ENCODE measurements around the gene ABCC8. TPM values are rescaled to one million over a fixed set of nuclear protein-coding genes. Genes with fewer than 3 reads are reported as not detected.

The ABCC8 gene
- total and polyA plus RNA-seq, 2 of the 8 experiments (the other 6 are each of a cell fraction or from before 2014, with no cell fraction given) = 3.7 to 4.9 TPM

GRCh38 chr11:17513853-17514252 is 37.2 kb upstream of the ABCC8 start:
- H2BK5ac ChIP-seq (ENCODE audit: low read depth, low read length) = no peak overlapping the region
- H3K4ac ChIP-seq (replicated peaks; ENCODE audit: insufficient read length, low read depth, low read length) = no peak overlapping the region
- DNase-seq (ENCODE audit: low read depth in 1 of 2, low spot score in 2 of 2) (no peak), FAIRE-seq (no peak)
- H3K14ac ChIP-seq (ENCODE audit: insufficient read length) = no peak overlapping the region
- no peak overlapping the region for H2BK15ac ChIP-seq (ENCODE audit: low read length)
- H3K27me3 ChIP-seq (replicated peaks in 1 of 4; ENCODE audit: control insufficient read depth in 3 of 4, extremely low read depth in 1 of 4, insufficient read depth in 3 of 4, low read length in 3 of 4) = no peaks in the 10 kb centered on the region
- no peak overlapping the region for H3K23ac ChIP-seq (ENCODE audit: insufficient read length)
- no peak overlapping the region for H3K56ac ChIP-seq (replicated peaks; ENCODE audit: insufficient read length, low read depth, low read length)
- no peak overlapping the region for H3K4me3 ChIP-seq (ENCODE audit: extremely low read depth in 1 of 4, insufficient read depth in 2 of 4, low read depth in 3 of 4, low read length in 4 of 4)
- H3K18ac ChIP-seq (ENCODE audit: extremely low read depth, low read length) = no peak overlapping the region
- no peaks in the 10 kb centered on the region for H3K9me3 ChIP-seq (ENCODE audit: insufficient read depth in 2 of 2, low read depth in 1 of 2, low read length in 1 of 2)
- ChIA-PET CTCF (ENCODE audit: partially characterized antibody) (interaction anchor here (1.0 to 44.8 kb wide), 9 partner anchors 1 to 217 kb away, joined by 3 to 1414 read pairs (median 11); partner anchors contain the start of gene KCNJ11), POLR2A (ENCODE audit: partially characterized antibody) (interaction anchor here (0.6 kb wide), 1 partner anchor 9 kb away, joined by 4 read pairs; no protein-coding TSS in a partner anchor)
- H3K79me1 ChIP-seq (ENCODE audit: low read depth, low read length) = no peaks in the 10 kb centered on the region
- no peak overlapping the region for H2BK20ac ChIP-seq (ENCODE audit: low read length)
- H4K91ac ChIP-seq (replicated peaks; ENCODE audit: insufficient read length, low read length) = no peak overlapping the region
- peaks cover 0 to 2% (median under 1%) of the 10 kb centered on the region in 4 experiments; a peak in 5 of 7 replicates for H3K4me1 ChIP-seq (replicated peaks in 1 of 4; ENCODE audit: control insufficient read depth in 3 of 4, insufficient read depth in 4 of 4, low read length in 3 of 4)
- H3K23me2 ChIP-seq (ENCODE audit: low read depth, low read length) = no peaks in the 10 kb centered on the region
- no peak overlapping the region for H2AFZ ChIP-seq (ENCODE audit: low read length)
- H3K4me2 ChIP-seq (ENCODE audit: insufficient read depth in 1 of 2, low read depth in 2 of 2, low read length in 2 of 2) = no peak overlapping the region
- H4K5ac ChIP-seq (ENCODE audit: insufficient read length, low read depth, low read length) = no peak overlapping the region
- no peaks in the 10 kb centered on the region for H4K20me1 ChIP-seq (replicated peaks in 1 of 2; ENCODE audit: control insufficient read depth in 1 of 2, insufficient read depth in 2 of 2, low read length in 2 of 2)
- H2AK5ac ChIP-seq (ENCODE audit: low read depth, low read length) = no peak overlapping the region
- H3K79me2 ChIP-seq (ENCODE audit: control insufficient read depth in 1 of 2, insufficient read depth in 2 of 2, low read length in 2 of 2) = no peaks in the 10 kb centered on the region
- H4K8ac ChIP-seq (ENCODE audit: extremely low read depth, insufficient read depth, low read length) = no peak overlapping the region
- 80% methylated on average over 1 of the region's 1 CpG; no CpG with 5 or more reads in 1 of the 2 experiments for WGBS, 2 experiments (ENCODE audit: extremely low coverage in 1 of 2, insufficient coverage in 1 of 2, insufficient read length in 1 of 2, insufficient replicate concordance in 2 of 2, low coverage in 1 of 2, low lambda C conversion rate in 2 of 2, missing lambda C conversion rate in 1 of 2)
- H3K36me3 ChIP-seq (ENCODE audit: control insufficient read depth in 2 of 4, insufficient read depth in 4 of 4, low read length in 3 of 4) = no peaks in the 10 kb centered on the region
- no peak overlapping the region for H2BK12ac ChIP-seq (ENCODE audit: low read depth, low read length)
- no peak overlapping the region for H3K27ac ChIP-seq (ENCODE audit: low read depth, low read length)
- H2BK120ac ChIP-seq (replicated peaks; ENCODE audit: low read depth, low read length) = no peak overlapping the region
- no peak overlapping the region for H3K9ac ChIP-seq (replicated peaks in 1 of 4; ENCODE audit: extremely low read depth in 1 of 4, low read depth in 3 of 4, low read length in 3 of 4)
- no peak for TF ChIP-seq KDM1A (IDR thresholded peaks at IDR 0.05; ENCODE audit: borderline replicate concordance, low read length)
- TF ChIP-seq SUZ12 (IDR thresholded peaks at IDR 0.05; ENCODE audit: low read length) = no peak
- TF ChIP-seq POU5F1 (IDR thresholded peaks at IDR 0.05; ENCODE audit: low read depth, low read length) = no peak
- TF ChIP-seq RXRA (IDR thresholded peaks at IDR 0.05; ENCODE audit: insufficient read depth, low read depth, low read length) = no peak
- TF ChIP-seq BACH1 (IDR thresholded peaks at IDR 0.05; ENCODE audit: low read length) = no peak
- TF ChIP-seq TCF12 (IDR thresholded peaks at IDR 0.05; ENCODE audit: low read depth, low read length) = no peak
- no peak for TF ChIP-seq KDM5A (IDR thresholded peaks at IDR 0.05; ENCODE audit: low read length)
- no peak for TF ChIP-seq EZH2 (IDR thresholded peaks at IDR 0.05; ENCODE audit: low read depth, low read length, severe bottlenecking)
- no peak for TF ChIP-seq YY1 (IDR thresholded peaks at IDR 0.05; ENCODE audit: low read depth, low read length)
- no peak for TF ChIP-seq PHF8 (conservative IDR thresholded peaks at IDR 0.05; ENCODE audit: low read depth, low read length)
- TF ChIP-seq TBP (IDR thresholded peaks at IDR 0.05; ENCODE audit: low read depth, low read length) = no peak
- TF ChIP-seq GTF2F1 (IDR thresholded peaks at IDR 0.05; ENCODE audit: borderline replicate concordance, low read depth, low read length) = no peak
- no peak for TF ChIP-seq BCL11A (IDR thresholded peaks at IDR 0.05; ENCODE audit: low read depth in 2 of 2, low read length in 2 of 2)
- no peak for TF ChIP-seq CEBPB (IDR thresholded peaks at IDR 0.05; ENCODE audit: low read depth, low read length)
- TF ChIP-seq KDM4A (IDR thresholded peaks at IDR 0.05; ENCODE audit: low read depth, low read length, severe bottlenecking) = no peak
